Karpas-422 (cell line): ENCODE measurements around the gene NPIPA5. TPM values are rescaled to one million over a fixed set of nuclear protein-coding genes. Genes with fewer than 3 reads are reported as not detected.
"Not testable (repeated sequence)": the region's sequence is repeated elsewhere in the genome, so short reads cannot be mapped to it uniquely, and the experiment has no call there.

Experiments used
- DNase-seq: peaks from one replicate; pipeline ENCODE4 v3.0.0-alpha.2; 2015
- H2AFZ ChIP-seq: fragments of 200-600 bp; sonication (generic); 2 replicates; pipeline ENCODE4 v1.6.1; 2014; ENCODE audit warnings: antibody characterized with exemption, low read length, mixed read lengths
- H3K27ac ChIP-seq: fragments of 200-600 bp; sonication (generic); 2 replicates; pipeline ENCODE4 v1.5.1; 2014; ENCODE audit warnings: mild to moderate bottlenecking, low read length, moderate library complexity
- H3K27me3 ChIP-seq: fragments of 200-600 bp; sonication (generic); 2 replicates; pipeline ENCODE4 v1.6.1; 2014; ENCODE audit warnings: low read length, mixed read lengths
- H3K36me3 ChIP-seq: fragments of 200-600 bp; sonication (generic); 2 replicates; pipeline ENCODE4 v1.6.1; 2014; ENCODE audit warnings: low read length, mixed read lengths; ENCODE audit not compliant: insufficient read depth
- H3K4me1 ChIP-seq: fragments of 200-600 bp; sonication (generic); 2 replicates; pipeline ENCODE4 v1.6.1; 2014; ENCODE audit warnings: mild to moderate bottlenecking, low read length, mixed read lengths
- H3K4me2 ChIP-seq: fragments of 200-600 bp; sonication (generic); 2 replicates; pipeline ENCODE4 v1.6.1; 2014; ENCODE audit warnings: low read length, low read depth, mild to moderate bottlenecking; ENCODE audit not compliant: poor library complexity, severe bottlenecking
- H3K4me3 ChIP-seq: fragments of 200-600 bp; sonication (generic); 2 replicates; pipeline ENCODE4 v1.5.1; 2014; ENCODE audit warnings: mild to moderate bottlenecking, antibody characterized with exemption, low read length, mixed read lengths
- H3K79me2 ChIP-seq: fragments of 200-600 bp; sonication (generic); 2 replicates; pipeline ENCODE4 v1.6.1; 2014; ENCODE audit warnings: mild to moderate bottlenecking, low read length, mixed read lengths
- H3K9ac ChIP-seq: fragments of 200-600 bp; sonication (generic); 2 replicates; pipeline ENCODE4 v1.6.0; 2014; ENCODE audit warnings: low read length
- H3K9me2 ChIP-seq: fragments of 200-600 bp; sonication (generic), shearing (Covaris generic); replicated peaks from 2 replicates; pipeline ENCODE4 v1.6.0; 2014; ENCODE audit warnings: mild to moderate bottlenecking, low read length, moderate library complexity; ENCODE audit not compliant: insufficient read depth
- H3K9me3 ChIP-seq: fragments of 300-700, 200-600 bp; sonication (generic); 2 replicates; pipeline ENCODE4 v1.6.1; 2014; ENCODE audit warnings: low read length, mixed read lengths
- H4K20me1 ChIP-seq: fragments of 200-600 bp; sonication (generic); 2 replicates; pipeline ENCODE4 v1.6.1; 2014; ENCODE audit warnings: mild to moderate bottlenecking, antibody characterized with exemption, low read length, low read depth; ENCODE audit not compliant: insufficient read depth
- total RNA-seq: library from RNA; depleted of rRNA; stranded (reverse); fragments of >200 nt; shearing (Covaris generic); gene quantifications from 2 replicates; pipeline ENCODE4 v1.2.3, GENCODE V29; 2014; ENCODE audit warnings: low replicate concordance

Gene NPIPA5
- total RNA-seq, 1 experiment from 2014 or later = 4.1 TPM

GRCh38 chr16:15382810-15383209 lies 4.7 kb upstream of the NPIPA5 start:
- not testable (repeated sequence) for H3K4me2 ChIP-seq, H3K27ac ChIP-seq, DNase-seq, H2AFZ ChIP-seq, H3K9me3 ChIP-seq, H3K4me3 ChIP-seq, H3K27me3 ChIP-seq, H3K36me3 ChIP-seq, H4K20me1 ChIP-seq, H3K79me2 ChIP-seq, H3K4me1 ChIP-seq, H3K9ac ChIP-seq, H3K9me2 ChIP-seq

DNA sequence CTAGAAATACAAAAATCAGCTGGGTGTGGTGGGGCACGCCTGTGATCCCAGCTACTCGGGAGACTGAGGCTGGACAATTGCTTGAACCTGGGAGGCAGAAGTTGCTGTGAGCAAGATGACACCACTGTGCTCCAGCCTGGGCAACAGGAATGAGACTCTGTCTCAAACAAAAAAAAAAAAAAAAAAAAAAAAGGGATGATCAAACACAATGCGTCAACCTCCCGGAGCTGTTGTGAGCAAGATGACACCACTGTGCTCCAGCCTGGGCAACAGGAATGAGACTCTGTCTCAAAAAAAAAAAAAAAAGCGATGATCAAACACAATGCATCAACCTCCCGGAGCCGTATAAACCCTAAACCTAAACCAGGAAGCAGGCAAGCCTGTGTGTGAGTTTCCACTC lies 20.6 kb downstream of the NPIPA5 start:
- not testable (repeated sequence) for H3K36me3 ChIP-seq, H2AFZ ChIP-seq, H3K4me1 ChIP-seq, H3K4me3 ChIP-seq, H3K9me2 ChIP-seq, H3K27ac ChIP-seq, H3K9me3 ChIP-seq, H3K4me2 ChIP-seq, H3K9ac ChIP-seq, H3K27me3 ChIP-seq, DNase-seq, H4K20me1 ChIP-seq, H3K79me2 ChIP-seq

DNA sequence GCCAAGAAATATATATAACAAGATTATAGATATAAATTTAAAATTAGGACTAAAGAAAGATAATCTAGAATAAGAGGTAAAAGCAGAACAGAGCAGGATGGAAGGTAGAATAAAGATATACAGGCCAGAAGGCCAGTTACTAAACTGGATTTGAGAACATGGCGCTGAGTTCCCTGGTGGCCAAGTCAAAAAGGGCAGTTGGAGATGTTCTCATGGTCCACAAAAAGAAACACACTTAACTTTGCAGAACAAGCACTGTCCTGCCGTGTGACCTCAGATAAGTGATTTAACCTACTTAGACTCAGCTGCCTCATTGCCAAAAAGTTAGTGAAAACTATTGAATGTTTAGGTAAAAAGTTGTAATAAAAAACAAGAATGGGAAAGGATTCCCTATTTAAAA lies 23.2 kb downstream of the NPIPA5 start:
- not testable (repeated sequence) for H3K4me2 ChIP-seq, H3K79me2 ChIP-seq, H2AFZ ChIP-seq, H3K4me3 ChIP-seq, H3K27me3 ChIP-seq, DNase-seq, H3K27ac ChIP-seq, H3K4me1 ChIP-seq, H3K9me2 ChIP-seq, H3K9me3 ChIP-seq, H3K36me3 ChIP-seq, H3K9ac ChIP-seq, H4K20me1 ChIP-seq

- H3K36me3 ChIP-seq, H3K27me3 ChIP-seq, H2AFZ ChIP-seq, H3K79me2 ChIP-seq, DNase-seq, H4K20me1 ChIP-seq, H3K4me2 ChIP-seq, H3K9ac ChIP-seq, H3K27ac ChIP-seq, H3K4me1 ChIP-seq, H3K9me3 ChIP-seq, H3K9me2 ChIP-seq, H3K4me3 ChIP-seq: not testable (repeated sequence)
These were observed 25.2 kb downstream of the NPIPA5 start for GRCh38 chr16:15352852-15353251.

DNA sequence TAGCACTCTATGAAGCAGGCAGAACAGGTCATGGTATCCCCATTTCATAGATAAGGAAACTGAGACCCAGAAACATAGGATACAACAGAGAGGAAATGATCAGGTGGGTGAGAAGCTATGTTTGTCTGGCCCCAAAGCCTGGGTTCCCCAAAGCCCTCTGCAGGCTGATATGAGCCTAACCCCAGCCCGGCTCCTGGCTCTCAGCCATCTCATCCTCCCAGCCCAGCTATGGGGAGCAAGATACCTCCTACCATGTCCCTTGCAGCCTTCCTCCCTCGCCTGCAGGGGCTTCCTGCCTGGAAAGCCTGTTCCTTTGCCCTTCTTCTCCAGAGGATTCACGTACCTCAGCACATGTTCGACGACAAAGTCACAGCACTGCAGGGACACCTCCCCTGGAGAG lies 26.3 kb downstream of the NPIPA5 start:
- not testable (repeated sequence) for H3K9me2 ChIP-seq, H3K27me3 ChIP-seq, H3K4me1 ChIP-seq, H3K27ac ChIP-seq, H4K20me1 ChIP-seq, H3K9ac ChIP-seq, H3K4me3 ChIP-seq, H3K4me2 ChIP-seq, H3K9me3 ChIP-seq, H3K79me2 ChIP-seq, DNase-seq, H3K36me3 ChIP-seq, H2AFZ ChIP-seq

DNA sequence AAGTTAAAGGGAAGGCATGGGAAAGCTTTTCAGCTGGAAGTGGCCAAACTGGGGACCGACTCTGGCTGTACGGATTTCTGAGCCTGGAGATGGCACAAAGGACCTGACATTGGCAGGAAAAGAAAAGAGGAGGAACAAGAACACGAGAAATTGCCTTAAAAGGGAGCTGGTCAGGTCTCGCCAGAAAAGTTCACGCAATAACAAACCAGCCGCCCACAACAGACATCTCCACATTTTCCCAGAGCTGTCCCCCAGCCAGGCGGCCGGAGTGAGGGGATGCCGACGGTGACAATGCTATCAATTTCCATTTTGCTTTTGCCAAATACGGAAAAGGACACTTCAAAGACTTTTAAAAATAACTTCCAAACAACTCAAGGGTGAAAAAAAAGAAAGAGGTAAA lies 26.8 kb downstream of the NPIPA5 start:
- H3K9ac ChIP-seq, H3K27me3 ChIP-seq, H3K4me2 ChIP-seq, H4K20me1 ChIP-seq, H3K79me2 ChIP-seq, H2AFZ ChIP-seq, H3K4me1 ChIP-seq, H3K36me3 ChIP-seq, H3K4me3 ChIP-seq, DNase-seq, H3K9me2 ChIP-seq, H3K27ac ChIP-seq, H3K9me3 ChIP-seq: not testable (repeated sequence)

GRCh38 chr16:15348721-15349120 lies 29.4 kb downstream of the NPIPA5 start:
- not testable (repeated sequence) for H3K27ac ChIP-seq, DNase-seq, H4K20me1 ChIP-seq, H3K9me3 ChIP-seq, H3K36me3 ChIP-seq, H2AFZ ChIP-seq, H3K4me3 ChIP-seq, H3K4me1 ChIP-seq, H3K79me2 ChIP-seq, H3K4me2 ChIP-seq, H3K9me2 ChIP-seq, H3K27me3 ChIP-seq, H3K9ac ChIP-seq

DNA sequence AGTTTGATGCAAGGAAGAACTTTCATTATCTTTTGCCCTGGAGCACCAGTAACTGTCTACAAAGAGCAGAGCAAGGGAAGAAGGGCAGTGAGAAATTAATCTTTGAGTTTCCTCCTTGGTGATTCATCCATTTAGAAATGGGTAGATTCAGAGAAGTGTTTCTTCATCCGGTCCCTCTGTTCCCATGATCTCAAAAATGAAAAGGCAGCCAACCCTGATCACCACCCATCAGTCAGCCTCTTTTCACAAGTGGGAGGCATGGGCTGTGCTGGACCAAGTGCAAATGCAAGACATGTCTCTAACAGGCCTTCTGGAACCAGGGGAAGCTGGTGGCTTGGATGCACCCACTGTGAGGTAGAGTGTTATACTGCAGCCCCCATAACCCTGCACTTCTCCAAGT lies 35.8 kb downstream of the NPIPA5 start:
- not testable (repeated sequence) for H3K4me3 ChIP-seq, H4K20me1 ChIP-seq, DNase-seq, H3K79me2 ChIP-seq, H3K9ac ChIP-seq, H3K9me2 ChIP-seq, H3K9me3 ChIP-seq, H3K4me1 ChIP-seq, H3K27me3 ChIP-seq, H3K36me3 ChIP-seq, H3K27ac ChIP-seq, H2AFZ ChIP-seq, H3K4me2 ChIP-seq

DNA sequence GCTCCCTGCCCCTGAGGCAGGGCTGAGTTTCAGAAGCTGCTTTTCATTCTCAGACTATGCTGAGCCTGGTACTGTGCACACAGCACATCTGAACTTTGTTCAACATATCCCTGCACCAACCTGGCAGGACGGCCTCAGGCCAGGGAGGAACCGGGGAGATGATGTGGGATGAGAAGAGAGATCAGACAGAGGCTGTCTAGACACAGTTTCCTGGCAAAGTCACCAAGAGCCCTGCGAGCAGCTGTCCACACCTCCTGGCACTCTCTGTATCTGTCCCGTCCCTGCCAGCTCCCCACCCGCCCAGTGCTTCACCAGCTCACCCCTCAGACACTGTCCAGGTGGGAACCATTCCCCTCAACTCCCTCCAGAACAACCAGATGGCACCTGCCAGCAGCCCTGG lies 39.1 kb downstream of the NPIPA5 start:
- H2AFZ ChIP-seq, H3K36me3 ChIP-seq, H3K27me3 ChIP-seq, H3K4me3 ChIP-seq, H3K79me2 ChIP-seq, H3K9me3 ChIP-seq, H3K9ac ChIP-seq, H3K4me2 ChIP-seq, H4K20me1 ChIP-seq, DNase-seq, H3K9me2 ChIP-seq, H3K27ac ChIP-seq, H3K4me1 ChIP-seq: not testable (repeated sequence)
